H7 (cell line): ENCODE data around the gene LYRM2. TPM values are rescaled to one million over a fixed set of nuclear protein-coding genes. Genes with fewer than 3 reads are reported as not detected.
A peak's percentile ranks its signal among the peaks of the same experiment; 100 is the strongest.

Experiments used
- DNase-seq: peaks from one replicate; pipeline ENCODE4 v3.0.0; 2012
- H3K27me3 ChIP-seq: 2 replicates; pipeline ENCODE4 v1.6.0; 2011; ENCODE audit warnings: mild to moderate bottlenecking, low read length; ENCODE audit not compliant: control insufficient read depth, insufficient read depth
- H3K36me3 ChIP-seq: replicated peaks from 2 replicates; pipeline ENCODE4 v1.5.1; 2011; ENCODE audit warnings: low read length; ENCODE audit not compliant: control insufficient read depth, insufficient read depth
- H3K4me3 ChIP-seq: 2 replicates; pipeline ENCODE4 v1.5.1; 2011; ENCODE audit warnings: low read depth, mild to moderate bottlenecking, control low read depth, low read length, moderate library complexity; ENCODE audit not compliant: insufficient read depth
- total RNA-seq: library from RNA; depleted of rRNA; stranded (reverse); fragments of >200 nt; shearing (Covaris generic); gene quantifications from 2 replicates; pipeline ENCODE4 v1.2.3, GENCODE V29; 2014

Gene LYRM2
- total RNA-seq, 1 experiment from 2014 or later, result 5.8 TPM

GRCh38 chr6:89623749-89624148, 14.8 kb downstream of the LYRM2 start:
- Histone ChIP-seq H3K27me3 (no peaks in the 10 kb centered on the region), H3K36me3 (no peaks in the 10 kb centered on the region), H3K4me3 (no peak overlapping the region)
- no peak for DNase-seq

- no peak for DNase-seq
- no peaks in the 10 kb centered on the region for H3K36me3 ChIP-seq
- H3K4me3 ChIP-seq, result no peak overlapping the region
- no peaks in the 10 kb centered on the region for H3K27me3 ChIP-seq
These were observed 19.0 kb downstream of the LYRM2 start for GRCh38 chr6:89619567-89619966.

GRCh38 chr6:89618026-89618425, 20.5 kb downstream of the LYRM2 start:
- Histone ChIP-seq H3K4me3 (no peak overlapping the region), H3K27me3 (no peaks in the 10 kb centered on the region), H3K36me3 (no peaks in the 10 kb centered on the region)
- DNase-seq, result no peak

- Histone ChIP-seq H3K36me3 (no peaks in the 10 kb centered on the region), H3K27me3 (no peaks in the 10 kb centered on the region), H3K4me3 (no peak overlapping the region)
- no peak for DNase-seq
These were observed 22.0 kb downstream of the LYRM2 start for GRCh38 chr6:89616531-89616930.

GRCh38 chr6:89615882-89616281, 22.7 kb downstream of the LYRM2 start:
- H3K27me3 ChIP-seq, result no peaks in the 10 kb centered on the region
- H3K36me3 ChIP-seq, result no peaks in the 10 kb centered on the region

GRCh38 chr6:89613790-89614189, 24.8 kb downstream of the LYRM2 start:
- no peak overlapping the region for H3K4me3 ChIP-seq
- DNase-seq, result no peak
- H3K36me3 ChIP-seq, result no peaks in the 10 kb centered on the region
- H3K27me3 ChIP-seq, result no peaks in the 10 kb centered on the region

More at GRCh38 chr6:89615882-89616281, 22.7 kb downstream of the LYRM2 start:
- no peak for DNase-seq
- no peak overlapping the region for H3K4me3 ChIP-seq

- peak; percentile 77 for DNase-seq
- H3K36me3 ChIP-seq, result no peaks in the 10 kb centered on the region
- H3K4me3 ChIP-seq, result no peak overlapping the region
- no peaks in the 10 kb centered on the region for H3K27me3 ChIP-seq
These were observed 26.4 kb downstream of the LYRM2 start for GRCh38 chr6:89612121-89612520.

- H3K36me3 ChIP-seq, result no peaks in the 10 kb centered on the region
- H3K27me3 ChIP-seq, result no peaks in the 10 kb centered on the region
- H3K4me3 ChIP-seq, result no peak overlapping the region
- no peak for DNase-seq
These were observed 26.9 kb downstream of the LYRM2 start for GRCh38 chr6:89611666-89612065.

GRCh38 chr6:89610149-89610642, 28.4 kb downstream of the LYRM2 start:
- peak; percentile 84 for DNase-seq
- no peak overlapping the region for H3K4me3 ChIP-seq
- no peaks in the 10 kb centered on the region for H3K36me3 ChIP-seq
- H3K27me3 ChIP-seq, result no peaks in the 10 kb centered on the region

GRCh38 chr6:89605861-89606260, 32.7 kb downstream of the LYRM2 start:
- no peaks in the 10 kb centered on the region for H3K27me3 ChIP-seq
- no peaks in the 10 kb centered on the region for H3K36me3 ChIP-seq
- no peak overlapping the region for H3K4me3 ChIP-seq
- DNase-seq, result no peak

GRCh38 chr6:89604653-89605052, 33.9 kb downstream of the LYRM2 start:
- DNase-seq, result no peak
- Histone ChIP-seq H3K4me3 (no peak overlapping the region), H3K27me3 (no peaks in the 10 kb centered on the region), H3K36me3 (no peaks in the 10 kb centered on the region)

GRCh38 chr6:89602166-89602565, 36.4 kb downstream of the LYRM2 start:
- no peak for DNase-seq
- no peaks in the 10 kb centered on the region for H3K27me3 ChIP-seq
- no peak overlapping the region for H3K4me3 ChIP-seq
- H3K36me3 ChIP-seq, result no peaks in the 10 kb centered on the region

- H3K36me3 ChIP-seq, result no peaks in the 10 kb centered on the region
- no peaks in the 10 kb centered on the region for H3K27me3 ChIP-seq
- no peak for DNase-seq
- H3K4me3 ChIP-seq, result no peak overlapping the region
These were observed 38.8 kb downstream of the LYRM2 start for GRCh38 chr6:89599727-89600126.

- Histone ChIP-seq H3K4me3 (no peak overlapping the region), H3K27me3 (no peaks in the 10 kb centered on the region), H3K36me3 (no peaks in the 10 kb centered on the region)
- no peak for DNase-seq
These were observed 40.6 kb downstream of the LYRM2 start for GRCh38 chr6:89597988-89598387.

- Histone ChIP-seq H3K36me3 (no peaks in the 10 kb centered on the region), H3K27me3 (no peaks in the 10 kb centered on the region), H3K4me3 (no peak overlapping the region)
- no peak for DNase-seq
These were observed 41.2 kb downstream of the LYRM2 start for GRCh38 chr6:89597372-89597771.

GRCh38 chr6:89596484-89596883, 42.1 kb downstream of the LYRM2 start:
- no peak overlapping the region for H3K4me3 ChIP-seq
- no peaks in the 10 kb centered on the region for H3K36me3 ChIP-seq
- DNase-seq, result no peak
- no peaks in the 10 kb centered on the region for H3K27me3 ChIP-seq
